Raji (cell line): Measurements from ENCODE around the gene PACS1.
A peak's percentile ranks its signal among the peaks of the same experiment; 100 is the strongest.

Experiments used
- POLR2A ChIP-seq: IDR thresholded peaks from 2 replicates; pipeline ENCODE4 v1.6.1; 2011; ENCODE audit warnings: low read depth, low read length, control low read depth; ENCODE audit not compliant: insufficient read depth

The PACS1 gene

DNA sequence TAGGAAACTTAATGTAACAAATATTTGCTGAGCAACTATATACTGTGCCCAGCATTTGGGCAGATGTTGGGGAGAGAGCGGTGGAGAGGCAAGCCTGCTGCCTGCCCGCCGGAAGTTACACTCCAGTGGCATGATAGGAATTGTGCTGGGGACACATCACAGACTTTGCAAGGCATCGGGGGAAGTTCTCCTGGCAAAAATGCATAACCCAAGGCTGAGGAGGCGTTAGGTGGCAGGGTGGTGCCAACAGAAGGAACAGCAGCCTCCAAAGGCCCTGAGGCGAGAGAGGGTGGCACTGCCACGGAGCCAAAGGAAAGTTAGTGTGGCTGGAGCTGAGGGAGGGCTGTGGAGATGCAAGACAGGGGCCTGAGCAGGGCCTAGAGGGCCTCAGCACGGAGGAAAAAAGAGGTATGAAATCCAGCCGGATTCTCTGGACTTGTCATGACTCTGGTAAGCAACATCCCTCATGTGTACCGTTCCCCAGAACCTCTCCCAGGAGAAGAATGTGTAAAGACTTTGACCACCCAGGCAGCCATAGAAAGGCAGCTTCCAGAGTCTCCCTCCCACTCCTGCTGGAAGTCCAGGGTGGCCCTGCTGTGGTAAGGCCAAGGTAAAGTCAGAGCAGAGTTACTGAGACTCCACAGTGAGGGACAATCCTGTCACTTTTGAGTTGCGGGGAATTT, 122.2 kb downstream of the PACS1 start:
- no peak for TF ChIP-seq POLR2A

DNA sequence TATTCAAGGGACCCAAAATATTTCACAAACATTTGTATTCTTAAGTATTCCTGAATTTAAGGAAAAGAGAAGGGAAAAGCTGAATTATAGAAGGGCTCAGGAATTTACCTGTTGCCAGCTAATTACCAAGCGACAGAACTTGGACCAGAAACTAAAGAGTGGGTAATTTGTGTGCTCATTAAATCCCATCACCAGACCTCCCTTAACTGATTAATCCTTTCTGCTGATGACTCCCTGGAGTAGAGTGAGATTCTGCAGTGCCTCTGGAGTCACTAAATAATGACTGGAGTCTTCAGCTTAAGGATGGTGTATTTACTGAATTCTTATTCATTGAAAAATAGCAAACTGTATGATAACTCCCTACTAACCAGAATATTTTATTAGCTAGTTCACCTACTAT, 124.3 kb downstream of the PACS1 start:
- TF ChIP-seq POLR2A, result no peak

DNA sequence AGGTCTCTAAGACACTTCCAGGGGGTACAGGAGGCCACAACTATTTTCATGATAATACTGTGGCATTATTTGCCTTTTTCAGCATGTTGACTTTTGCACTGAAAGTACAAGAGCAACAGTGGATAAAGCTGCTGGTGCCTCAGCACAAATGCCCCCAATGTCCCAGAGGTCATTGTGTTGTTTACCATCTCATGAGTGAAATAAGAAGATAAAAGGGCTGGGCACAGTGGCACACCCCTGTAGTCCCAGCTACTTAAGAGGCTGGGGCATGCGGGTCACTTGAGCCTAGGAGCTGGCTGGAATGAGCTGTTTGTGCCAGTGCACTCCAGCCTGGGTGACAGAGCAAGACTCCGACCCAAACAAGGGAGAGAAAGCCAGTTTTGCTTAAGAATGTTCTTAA, 125.8 kb downstream of the PACS1 start:
- TF ChIP-seq POLR2A, result no peak

DNA sequence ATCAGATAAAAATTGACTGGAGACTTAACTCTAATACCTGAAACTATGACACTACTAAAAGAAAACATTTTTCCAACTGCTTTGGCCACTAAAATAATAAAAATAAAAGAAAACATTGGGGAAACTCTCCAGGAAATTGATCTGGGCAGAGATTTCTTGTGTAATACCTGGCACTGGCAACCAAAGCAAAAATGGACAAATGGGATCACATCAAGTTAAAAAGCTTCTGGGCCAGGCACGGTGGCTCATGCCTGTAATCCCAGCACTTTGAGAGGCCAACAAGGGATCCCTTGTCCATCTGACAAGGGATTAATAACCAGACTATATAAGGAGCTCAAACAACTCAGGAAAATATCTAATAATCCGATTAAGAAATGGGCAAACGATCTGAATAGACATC, 133.8 kb downstream of the PACS1 start:
- TF ChIP-seq POLR2A, result no peak

DNA sequence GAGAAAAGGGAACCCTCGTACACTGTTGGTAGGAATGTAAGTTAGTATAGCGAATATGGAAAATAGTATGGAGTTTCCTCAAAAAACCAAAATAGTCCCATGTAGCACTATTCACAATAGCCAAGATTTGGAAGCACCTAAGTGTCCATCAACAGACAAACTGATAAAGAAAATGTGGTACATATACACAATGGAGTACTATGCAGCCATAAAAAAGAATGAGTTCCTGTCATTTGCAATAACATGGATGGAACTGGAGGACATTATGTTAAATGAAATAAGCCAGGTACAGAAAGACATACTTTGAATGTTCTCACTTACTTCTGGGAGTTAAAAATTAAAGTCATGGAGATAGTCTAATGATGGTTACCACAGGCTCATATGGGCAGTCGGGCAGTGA, 134.3 kb downstream of the PACS1 start:
- TF ChIP-seq POLR2A, result no peak

DNA sequence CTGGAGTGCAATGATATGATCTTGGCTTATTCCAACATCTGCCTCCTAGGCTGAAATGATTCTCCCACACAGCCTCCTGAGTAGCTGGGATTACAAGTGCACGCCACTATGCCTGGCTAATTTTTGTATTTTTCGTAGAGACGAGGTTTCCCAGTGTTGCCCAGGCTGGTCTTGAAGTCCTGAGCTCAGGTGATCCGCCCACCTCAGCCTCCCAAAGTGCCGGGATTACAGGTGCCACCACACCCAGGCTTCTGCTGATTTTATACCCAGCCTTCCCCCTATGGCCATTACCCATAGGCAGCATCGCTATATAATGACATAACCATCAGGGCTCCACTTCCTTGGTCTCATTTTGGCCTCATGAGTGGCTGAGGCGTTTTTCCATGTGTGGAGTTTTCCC, 137.7 kb downstream of the PACS1 start:
- no peak for TF ChIP-seq POLR2A

DNA sequence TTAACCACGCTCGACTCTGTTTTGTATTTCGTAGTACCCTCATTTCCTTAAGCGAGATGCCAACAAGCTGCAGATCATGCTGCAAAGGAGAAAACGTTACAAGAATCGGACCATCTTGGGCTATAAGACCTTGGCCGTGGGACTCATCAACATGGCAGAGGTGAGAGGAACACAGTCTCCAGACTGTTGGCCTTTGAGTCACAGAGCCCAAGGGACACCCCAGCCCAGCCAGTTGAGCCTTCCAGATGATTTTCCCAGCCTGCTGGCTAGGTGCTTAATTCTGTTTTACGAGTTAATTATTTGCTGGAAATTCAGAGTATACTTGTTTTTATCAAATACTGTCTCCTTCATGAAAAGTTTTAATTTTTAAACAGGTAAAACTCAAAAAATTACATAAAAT, 141.0 kb downstream of the PACS1 start:
- TF ChIP-seq POLR2A, result no peak

DNA sequence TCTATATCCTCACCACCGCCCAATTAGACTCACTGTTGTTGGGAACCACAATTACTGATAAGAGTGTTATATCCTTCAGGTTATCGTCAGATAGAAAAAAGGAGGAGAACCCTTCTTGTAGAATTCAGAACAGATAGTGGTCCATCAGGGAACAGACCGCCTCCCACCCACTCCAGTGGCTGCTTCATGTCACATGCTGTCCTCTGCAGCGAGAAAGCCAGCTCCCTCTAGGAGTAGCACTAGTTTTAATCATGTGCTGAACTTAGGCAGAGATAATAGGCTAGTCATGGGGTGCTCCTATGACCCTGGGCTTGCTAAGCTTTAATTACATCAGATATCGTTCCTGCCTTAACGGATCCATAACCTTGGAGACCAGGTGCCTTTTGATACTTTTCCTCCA, 146.8 kb downstream of the PACS1 start:
- no peak for TF ChIP-seq POLR2A

DNA sequence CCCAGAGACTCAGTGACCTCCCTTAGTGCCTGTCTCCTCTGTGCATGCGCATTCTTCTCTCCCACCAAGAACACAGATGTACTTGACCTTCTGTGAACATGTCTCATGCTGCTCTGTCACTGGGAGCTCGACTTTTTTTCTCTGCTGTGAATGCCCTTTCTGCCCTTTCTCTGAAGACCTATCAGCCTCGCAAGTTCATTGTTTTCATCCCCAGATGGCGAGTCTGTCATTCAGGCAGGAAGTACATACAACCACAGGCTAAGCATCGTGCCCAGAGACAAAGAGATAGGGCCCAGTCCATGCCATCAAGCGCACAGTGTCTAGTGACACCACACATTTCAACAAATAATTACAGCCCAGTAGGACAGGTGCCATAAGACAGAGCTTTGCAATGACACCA, 148.0 kb downstream of the PACS1 start:
- no peak for TF ChIP-seq POLR2A

DNA sequence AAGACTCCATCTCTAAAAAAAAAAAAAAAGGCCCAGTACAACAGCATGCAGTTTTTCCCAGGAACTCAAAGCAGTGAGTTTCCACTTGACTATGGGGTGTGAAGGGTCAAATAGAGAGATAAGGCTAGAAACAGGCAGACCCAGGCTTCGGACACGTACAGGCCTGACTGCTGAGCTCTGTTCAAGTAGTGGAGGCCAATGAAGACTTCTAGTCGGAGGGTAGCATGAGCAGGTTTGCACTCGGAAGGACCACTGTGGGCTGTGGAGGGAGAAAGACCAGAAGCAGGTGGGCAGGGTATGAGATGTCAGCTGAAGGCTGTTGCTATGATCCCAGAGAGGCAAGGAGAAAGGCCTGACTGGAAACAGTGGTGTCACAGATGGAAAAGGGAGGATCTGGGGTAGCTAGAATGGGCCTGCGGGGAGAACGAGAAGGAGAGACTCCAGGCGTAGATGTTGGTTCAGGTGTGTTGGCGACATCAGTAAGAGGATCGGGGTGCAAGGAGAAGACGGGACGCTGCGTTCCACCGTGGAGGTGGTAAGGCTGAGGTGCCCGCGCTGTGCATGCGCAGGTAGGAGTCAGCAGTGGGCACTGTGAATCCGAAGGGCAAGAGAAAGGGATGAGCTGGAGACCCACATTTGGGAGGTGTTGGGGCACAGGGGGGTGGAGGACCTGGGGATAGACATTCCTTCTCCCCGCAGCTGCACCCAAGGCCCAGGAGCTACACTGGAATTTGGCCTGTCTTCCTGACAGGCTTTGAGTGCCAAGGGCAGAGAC, 149.0 kb downstream of the PACS1 start:
- TF ChIP-seq POLR2A, result no peak

DNA sequence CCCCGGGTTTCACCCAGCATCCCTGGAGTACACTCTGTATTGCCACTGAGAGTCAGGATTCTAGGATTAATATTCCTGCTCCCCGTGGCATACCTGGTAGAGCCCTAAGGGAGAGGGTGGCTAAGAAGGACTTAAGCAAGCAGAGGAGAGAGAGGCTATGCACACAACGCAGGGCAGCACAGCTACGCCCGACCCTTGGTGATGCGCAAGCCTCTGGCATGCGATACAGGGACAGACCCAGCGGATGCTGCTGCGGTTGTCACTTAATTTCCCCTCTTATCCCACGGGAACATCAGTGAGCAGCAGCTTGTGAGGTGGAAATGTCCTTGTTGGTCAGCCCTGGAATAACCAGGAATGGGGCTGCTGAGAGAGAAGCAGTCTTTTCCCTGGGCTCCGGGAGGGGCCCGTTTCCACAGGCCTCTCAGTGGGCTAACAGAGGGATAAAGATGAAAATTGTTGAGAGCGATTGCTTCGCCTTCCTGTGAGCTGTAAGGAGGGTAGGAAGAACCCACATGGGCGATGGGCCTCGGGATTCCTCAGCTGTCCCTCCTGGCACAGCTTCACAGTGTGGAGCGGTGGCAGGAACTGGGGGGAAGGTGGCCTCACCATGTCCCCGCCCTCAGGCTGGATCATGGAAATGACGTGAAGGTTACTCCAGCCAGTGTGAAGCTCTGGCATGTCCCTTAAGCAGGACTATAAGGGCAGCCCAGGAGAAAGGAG, 149.9 kb downstream of the PACS1 start:
- TF ChIP-seq POLR2A, result no peak

DNA sequence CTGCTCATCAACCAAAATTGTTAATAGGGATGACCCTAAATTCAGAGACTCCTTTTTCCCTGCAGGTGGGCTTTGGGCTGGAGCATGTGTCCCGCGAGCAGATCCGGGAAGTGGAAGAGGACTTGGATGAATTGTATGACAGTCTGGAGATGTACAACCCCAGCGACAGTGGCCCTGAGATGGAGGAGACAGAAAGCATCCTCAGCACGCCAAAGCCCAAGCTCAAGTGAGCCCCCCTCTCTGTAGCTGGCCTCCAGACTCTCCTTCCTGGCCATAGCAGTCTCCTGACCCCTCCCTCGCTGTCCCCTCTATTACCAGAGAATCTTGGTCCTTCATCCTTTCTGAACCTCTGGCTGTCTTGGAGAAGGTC, 150.5 kb downstream of the PACS1 start:
- TF ChIP-seq POLR2A, result no peak

DNA sequence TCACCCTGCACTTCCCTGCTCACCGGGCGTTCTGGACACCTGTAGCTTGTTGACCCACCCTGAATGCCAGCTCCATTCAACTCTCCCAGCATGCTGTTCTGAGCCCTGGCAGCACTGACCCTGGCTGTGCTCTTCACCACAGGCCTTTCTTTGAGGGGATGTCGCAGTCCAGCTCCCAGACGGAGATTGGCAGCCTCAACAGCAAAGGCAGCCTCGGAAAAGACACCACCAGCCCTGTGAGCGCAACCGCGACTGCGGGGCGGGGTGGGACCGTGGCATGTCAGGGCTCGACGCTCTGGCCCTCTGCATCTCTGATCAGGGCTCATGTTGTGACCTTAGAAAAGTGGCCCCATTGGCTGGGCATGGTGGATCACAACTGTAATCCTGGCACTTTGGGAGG, 150.9 kb downstream of the PACS1 start:
- TF ChIP-seq POLR2A, result no peak

DNA sequence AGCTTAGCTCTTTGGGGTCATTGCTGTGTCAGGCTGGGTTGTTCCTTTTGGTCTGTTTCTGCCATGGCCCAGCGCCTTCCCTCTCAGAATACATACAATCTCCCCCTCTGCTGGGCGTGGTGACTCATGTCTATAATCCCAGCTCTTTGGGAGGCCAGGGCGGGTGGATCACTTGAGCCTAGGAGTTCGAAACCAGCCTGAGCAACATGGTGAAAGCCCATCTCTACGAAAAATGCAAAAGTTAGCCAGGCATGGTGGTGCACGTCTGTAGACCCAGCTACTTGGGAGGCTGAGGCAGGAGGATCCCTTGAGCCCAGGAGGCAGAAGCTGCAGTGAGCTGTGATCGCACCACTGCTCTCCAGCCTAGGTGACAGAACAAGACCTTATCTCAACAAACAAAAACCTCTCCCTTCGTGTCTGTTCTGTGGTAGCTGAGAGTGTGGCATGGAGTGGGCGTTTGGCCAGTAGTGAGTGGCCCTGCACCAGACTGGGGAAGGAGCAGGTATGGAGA, 151.7 kb downstream of the PACS1 start:
- TF ChIP-seq POLR2A, result no peak

DNA sequence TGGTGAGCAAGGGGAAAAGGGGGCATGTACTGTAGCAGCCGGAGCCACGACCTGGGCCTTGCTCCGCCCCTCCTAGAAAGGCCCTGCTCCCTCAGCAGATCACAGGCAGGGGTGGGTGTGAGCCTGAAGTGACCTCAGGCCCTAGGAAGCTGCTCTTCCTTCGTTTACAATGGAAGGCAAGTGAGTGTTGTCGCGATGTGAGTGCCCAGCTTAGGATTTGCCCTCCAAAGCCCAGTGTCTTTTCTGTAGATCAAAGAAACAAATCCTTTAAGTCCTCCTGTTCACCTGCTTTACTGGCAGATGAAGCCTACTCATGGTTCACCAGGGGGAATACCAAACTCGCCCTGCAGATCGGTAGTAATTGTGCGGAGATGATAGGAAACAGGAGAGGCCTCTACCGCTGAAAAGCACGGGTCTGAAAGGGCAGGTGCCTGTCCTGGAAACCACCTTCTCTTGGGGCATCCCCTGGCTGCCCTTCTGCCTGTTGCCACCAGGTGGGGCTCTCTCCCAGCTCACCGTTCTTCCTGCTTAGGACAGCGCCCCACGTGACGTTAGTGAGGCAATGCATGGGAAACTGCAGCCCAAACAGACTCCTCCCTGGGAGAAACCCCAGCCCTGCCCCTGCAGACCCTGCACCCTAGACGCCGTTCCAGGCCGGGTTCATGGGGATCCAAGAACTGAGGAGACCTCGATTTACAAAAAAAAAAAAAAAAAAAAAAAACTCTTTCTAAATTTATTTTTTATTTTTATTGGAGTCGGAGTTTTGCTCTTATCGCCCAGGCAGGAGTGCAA, 152.5 kb downstream of the PACS1 start:
- TF ChIP-seq POLR2A, result 0 out of 2 replicates have a peak, but pooled peaks have one; percentile 18

DNA sequence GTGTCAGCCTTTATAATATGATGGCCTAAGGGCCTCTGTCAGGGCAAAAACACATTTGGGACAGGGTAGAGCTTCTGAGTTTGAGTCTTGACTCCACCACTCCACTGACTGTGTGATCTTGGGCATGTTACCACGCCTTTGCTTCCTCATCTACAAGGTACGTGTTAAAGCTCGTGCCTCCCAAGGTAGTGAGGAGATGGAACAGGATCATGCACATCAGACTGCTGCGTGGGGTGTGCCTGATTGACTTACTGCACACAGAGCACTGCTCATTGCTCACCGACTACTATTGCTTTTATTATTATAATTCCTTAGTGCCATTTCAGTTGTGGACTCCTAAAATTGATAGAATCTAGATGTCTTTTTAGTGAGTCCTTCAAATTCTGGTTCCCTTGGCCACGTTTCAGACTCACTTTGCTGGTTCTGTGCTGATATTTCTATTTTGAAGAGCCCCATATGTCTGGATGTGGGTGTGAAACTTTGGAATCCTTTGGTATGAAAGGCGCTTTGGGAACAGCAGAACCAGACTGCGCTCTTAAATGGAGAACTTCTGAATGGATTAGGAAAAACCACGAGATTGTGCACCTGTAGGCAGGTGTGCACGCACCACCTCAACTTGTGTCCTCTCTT, 154.3 kb downstream of the PACS1 start:
- TF ChIP-seq POLR2A, result no peak
